LNCaP clone FGC (cell line): ENCODE results near the gene CDHR5.

Source experiments
- DNase-seq: peaks from one replicate; pipeline ENCODE4 v3.0.0-alpha.2; 2011; ENCODE audit warnings: low read depth
- H3K4me3 ChIP-seq: 2 replicates; pipeline ENCODE4 v1.5.1; 2011; ENCODE audit warnings: mild to moderate bottlenecking, low read depth, low read length, control low read depth
- CTCF ChIP-seq: IDR thresholded peaks from 2 replicates; pipeline ENCODE4 v1.5.1; 2012; ENCODE audit warnings: mild to moderate bottlenecking; ENCODE audit not compliant: control insufficient read depth, insufficient read depth; ENCODE audit errors: extremely low read depth

The CDHR5 gene

GRCh38 chr11:601573-602245 is 23.0 kb downstream of the CDHR5 start:
- no peak overlapping the region for H3K4me3 ChIP-seq
- no peak for DNase-seq
- no peak for TF ChIP-seq CTCF

- no peak for DNase-seq
- no peak for TF ChIP-seq CTCF
- H3K4me3 ChIP-seq = no peak overlapping the region
Observed at GRCh38 chr11:598005-598680, 26.6 kb downstream of the CDHR5 start.

GRCh38 chr11:597166-597725 is 27.5 kb downstream of the CDHR5 start:
- no peak for DNase-seq
- H3K4me3 ChIP-seq = no peak overlapping the region
- TF ChIP-seq CTCF = no peak

GRCh38 chr11:596374-596773 is 28.4 kb downstream of the CDHR5 start:
- DNase-seq = no peak
- TF ChIP-seq CTCF = no peak
- no peak overlapping the region for H3K4me3 ChIP-seq

- no peak for DNase-seq
- TF ChIP-seq CTCF = no peak
- no peak overlapping the region for H3K4me3 ChIP-seq
Observed at GRCh38 chr11:595400-595799, 29.4 kb downstream of the CDHR5 start.

GRCh38 chr11:593347-593746 is 31.4 kb downstream of the CDHR5 start:
- no peak for TF ChIP-seq CTCF
- DNase-seq = no peak
- H3K4me3 ChIP-seq = no peak overlapping the region
